HL-60 (cell line): Measurements from ENCODE around the gene COQ8B.

ENCODE experiments used
- DNase-seq, 2 experiments: peaks; one replicate each; pipeline ENCODE4 v3.0.0-alpha.2; 2010 to 2020; ENCODE audit warnings: low read depth in 1 of 2, low spot score in 1 of 2
- H3K27ac ChIP-seq: fragments of 250-450 bp; sonication (Bioruptor Pico); replicated peaks from 2 replicates; pipeline ENCODE4 v1.5.1; 2020; ENCODE audit warnings: mild to moderate bottlenecking, moderate library complexity
- H3K27me3 ChIP-seq: fragments of 250-450 bp; sonication (Bioruptor Pico); 2 replicates; pipeline ENCODE4 v1.5.1; 2021; ENCODE audit warnings: mild to moderate bottlenecking, moderate library complexity; ENCODE audit not compliant: insufficient read depth, poor library complexity, severe bottlenecking
- H3K4me3 ChIP-seq: replicated peaks from 2 replicates; pipeline ENCODE4 v1.5.1; 2011; ENCODE audit warnings: mild to moderate bottlenecking, control low read depth, low read length; ENCODE audit not compliant: insufficient read depth
- GABPA ChIP-seq: IDR thresholded peaks from 2 replicates; pipeline ENCODE4 v1.6.1; 2012; ENCODE audit warnings: low read depth
- POLR2AphosphoS5 ChIP-seq: IDR thresholded peaks from 2 replicates; pipeline ENCODE4 v1.6.1; 2012; ENCODE audit warnings: low read depth
- SPI1 ChIP-seq: IDR thresholded peaks from 2 replicates; pipeline ENCODE4 v1.6.1; 2012; ENCODE audit warnings: low read depth, mild to moderate bottlenecking, borderline replicate concordance
- TF ChIP-seq, protein P1 (sequence below): IDR thresholded peaks from 2 replicates; pipeline ENCODE4 v1.6.1; 2012; ENCODE audit warnings: low read depth; ENCODE audit not compliant: insufficient replicate concordance
- TF ChIP-seq, protein P2 (sequence below): IDR thresholded peaks from one replicate; pipeline ENCODE4 v1.5.1; 2011; ENCODE audit warnings: low read length, control low read depth, inconsistent platforms; ENCODE audit not compliant: insufficient read depth

Gene COQ8B

DNA sequence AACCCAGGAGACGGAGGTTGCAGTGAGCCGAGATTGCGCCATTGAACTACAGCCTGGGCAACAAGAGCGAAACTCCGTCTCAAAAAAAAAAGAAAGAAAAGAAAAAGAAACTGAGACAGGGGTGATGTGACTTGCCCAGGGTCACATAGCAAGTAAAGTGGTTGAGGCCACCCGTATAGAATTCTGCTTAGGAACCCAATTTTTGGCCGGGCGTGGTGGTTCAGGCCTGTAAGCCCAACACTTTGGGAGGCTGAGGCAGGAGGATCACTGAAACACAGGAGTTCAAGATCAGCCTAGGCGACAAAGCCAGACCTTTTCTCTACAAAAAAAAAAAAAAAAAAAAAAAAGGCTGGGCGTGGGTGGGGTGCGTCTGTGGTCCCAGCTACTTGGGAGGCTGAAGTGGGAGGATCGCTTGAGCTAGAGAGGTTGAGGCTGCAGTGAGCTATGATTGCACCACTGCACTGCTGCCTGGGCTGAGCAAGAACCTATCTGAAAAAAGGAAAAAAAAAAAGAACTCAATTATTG, 35.6 kb upstream of the COQ8B start:
- TF ChIP-seq GABPA (no peak), SPI1 (no peak), POLR2AphosphoS5 (no peak)
- TF ChIP-seq, protein P1, sequence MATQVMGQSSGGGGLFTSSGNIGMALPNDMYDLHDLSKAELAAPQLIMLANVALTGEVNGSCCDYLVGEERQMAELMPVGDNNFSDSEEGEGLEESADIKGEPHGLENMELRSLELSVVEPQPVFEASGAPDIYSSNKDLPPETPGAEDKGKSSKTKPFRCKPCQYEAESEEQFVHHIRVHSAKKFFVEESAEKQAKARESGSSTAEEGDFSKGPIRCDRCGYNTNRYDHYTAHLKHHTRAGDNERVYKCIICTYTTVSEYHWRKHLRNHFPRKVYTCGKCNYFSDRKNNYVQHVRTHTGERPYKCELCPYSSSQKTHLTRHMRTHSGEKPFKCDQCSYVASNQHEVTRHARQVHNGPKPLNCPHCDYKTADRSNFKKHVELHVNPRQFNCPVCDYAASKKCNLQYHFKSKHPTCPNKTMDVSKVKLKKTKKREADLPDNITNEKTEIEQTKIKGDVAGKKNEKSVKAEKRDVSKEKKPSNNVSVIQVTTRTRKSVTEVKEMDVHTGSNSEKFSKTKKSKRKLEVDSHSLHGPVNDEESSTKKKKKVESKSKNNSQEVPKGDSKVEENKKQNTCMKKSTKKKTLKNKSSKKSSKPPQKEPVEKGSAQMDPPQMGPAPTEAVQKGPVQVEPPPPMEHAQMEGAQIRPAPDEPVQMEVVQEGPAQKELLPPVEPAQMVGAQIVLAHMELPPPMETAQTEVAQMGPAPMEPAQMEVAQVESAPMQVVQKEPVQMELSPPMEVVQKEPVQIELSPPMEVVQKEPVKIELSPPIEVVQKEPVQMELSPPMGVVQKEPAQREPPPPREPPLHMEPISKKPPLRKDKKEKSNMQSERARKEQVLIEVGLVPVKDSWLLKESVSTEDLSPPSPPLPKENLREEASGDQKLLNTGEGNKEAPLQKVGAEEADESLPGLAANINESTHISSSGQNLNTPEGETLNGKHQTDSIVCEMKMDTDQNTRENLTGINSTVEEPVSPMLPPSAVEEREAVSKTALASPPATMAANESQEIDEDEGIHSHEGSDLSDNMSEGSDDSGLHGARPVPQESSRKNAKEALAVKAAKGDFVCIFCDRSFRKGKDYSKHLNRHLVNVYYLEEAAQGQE, result no peak
- TF ChIP-seq, protein P2, sequence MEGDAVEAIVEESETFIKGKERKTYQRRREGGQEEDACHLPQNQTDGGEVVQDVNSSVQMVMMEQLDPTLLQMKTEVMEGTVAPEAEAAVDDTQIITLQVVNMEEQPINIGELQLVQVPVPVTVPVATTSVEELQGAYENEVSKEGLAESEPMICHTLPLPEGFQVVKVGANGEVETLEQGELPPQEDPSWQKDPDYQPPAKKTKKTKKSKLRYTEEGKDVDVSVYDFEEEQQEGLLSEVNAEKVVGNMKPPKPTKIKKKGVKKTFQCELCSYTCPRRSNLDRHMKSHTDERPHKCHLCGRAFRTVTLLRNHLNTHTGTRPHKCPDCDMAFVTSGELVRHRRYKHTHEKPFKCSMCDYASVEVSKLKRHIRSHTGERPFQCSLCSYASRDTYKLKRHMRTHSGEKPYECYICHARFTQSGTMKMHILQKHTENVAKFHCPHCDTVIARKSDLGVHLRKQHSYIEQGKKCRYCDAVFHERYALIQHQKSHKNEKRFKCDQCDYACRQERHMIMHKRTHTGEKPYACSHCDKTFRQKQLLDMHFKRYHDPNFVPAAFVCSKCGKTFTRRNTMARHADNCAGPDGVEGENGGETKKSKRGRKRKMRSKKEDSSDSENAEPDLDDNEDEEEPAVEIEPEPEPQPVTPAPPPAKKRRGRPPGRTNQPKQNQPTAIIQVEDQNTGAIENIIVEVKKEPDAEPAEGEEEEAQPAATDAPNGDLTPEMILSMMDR, result no peak
- DNase-seq, result peak in 1 of 2 experiments; percentile 25
- H3K27me3 ChIP-seq, result no peaks in the 10 kb centered on the region
- H3K27ac ChIP-seq, result peak overlapping the region; percentile 99
- H3K4me3 ChIP-seq, result peak overlapping the region; percentile 64

DNA sequence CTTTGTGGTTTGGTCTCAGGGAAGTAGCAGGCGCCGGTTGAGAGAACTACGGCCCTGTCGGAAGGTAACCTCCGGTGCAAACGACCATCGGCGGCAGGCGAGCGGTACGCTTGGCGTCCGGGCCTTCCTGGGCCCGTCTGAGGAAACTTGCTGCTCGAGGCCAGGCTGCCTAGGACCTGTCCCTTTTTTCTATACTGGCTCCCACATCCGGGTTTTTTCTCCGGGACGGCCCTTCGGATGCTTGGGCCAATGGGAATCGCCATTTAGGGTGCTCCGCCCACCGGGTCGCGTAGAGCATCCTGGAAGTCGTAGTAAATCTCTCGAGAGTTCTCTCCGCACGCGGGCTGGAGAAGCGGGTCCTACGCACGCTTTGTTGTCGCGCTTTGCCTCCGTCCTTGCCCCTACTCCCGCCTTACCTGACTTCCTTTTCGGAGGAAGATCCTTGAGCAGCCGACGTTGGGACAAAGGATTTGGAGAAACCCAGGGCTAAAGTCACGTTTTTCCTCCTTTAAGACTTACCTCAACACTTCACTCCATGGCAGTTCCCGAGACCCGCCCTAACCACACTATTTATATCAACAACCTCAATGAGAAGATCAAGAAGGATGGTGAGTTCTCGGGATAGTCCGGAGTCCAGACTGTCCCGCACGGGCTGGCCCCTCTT, 34.3 kb upstream of the COQ8B start, which contains the start of gene SNRPA:
SNRPA (plus strand) TSS at position 330 of the 664 bp plus-strand sequence; CDS start at position 536, 206 bp downstream.
- TF ChIP-seq, protein P2, result no peak
- TF ChIP-seq, protein P1, result peak; percentile 8
- TF ChIP-seq POLR2AphosphoS5 (peak; percentile 93), SPI1 (no peak), GABPA (0 out of 2 replicates have a peak, but pooled peaks have one; percentile 6)
- Histone ChIP-seq H3K4me3 (peak within 1 kb of the TSS; percentile 64), H3K27me3 (no peaks in the 10 kb centered on the region), H3K27ac (peak within 1 kb of the TSS; percentile 99)
- peak; percentile 95 to 98 for DNase-seq

DNA sequence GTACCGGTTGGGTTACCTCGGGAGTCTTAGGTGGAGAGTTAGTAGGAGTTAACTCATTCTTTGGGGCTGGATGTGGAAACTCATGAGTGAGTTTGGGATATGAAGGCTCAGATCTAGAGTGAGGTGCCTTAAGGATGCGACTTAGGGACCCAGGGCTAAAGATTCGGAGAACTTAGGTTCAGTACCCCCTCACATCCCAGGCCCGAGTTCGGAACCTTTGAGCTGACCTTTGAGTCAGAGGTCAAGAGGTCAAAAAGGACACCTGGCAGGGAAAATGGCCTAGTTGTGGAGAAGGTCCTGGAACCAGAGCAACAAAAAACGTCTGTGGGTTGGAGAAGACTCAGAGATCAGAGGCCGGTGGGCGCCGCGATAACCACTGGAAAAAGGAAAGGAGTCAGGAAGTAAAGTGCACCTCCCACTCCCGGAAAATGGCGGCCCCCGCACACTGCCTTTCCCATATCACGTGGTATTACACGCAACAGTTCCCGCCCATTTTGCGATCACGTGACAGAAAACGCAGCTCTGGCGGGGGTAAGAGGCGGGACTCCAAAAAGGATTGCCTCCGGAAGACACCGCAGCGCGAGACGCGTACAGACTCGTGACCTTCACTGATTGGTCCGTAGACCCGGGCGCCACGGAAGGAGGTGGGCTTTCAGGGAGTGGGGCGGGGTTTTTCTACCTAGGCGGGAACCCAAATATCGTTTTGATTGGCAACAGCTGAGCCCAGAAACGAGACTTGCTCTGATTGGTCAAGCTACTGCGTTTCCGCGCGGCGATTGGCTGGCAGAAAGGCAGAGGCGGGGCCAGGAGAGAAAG, 33.6 kb upstream of the COQ8B start, which contains the start of gene ACTMAP:
ACTMAP (minus strand) TSS at position 420 of the 816 bp plus-strand sequence. CDS start 674 bp downstream, outside the sequence.
- Histone ChIP-seq H3K27ac (peak within 1 kb of the TSS; percentile 99), H3K4me3 (peak within 1 kb of the TSS; percentile 64), H3K27me3 (no peaks in the 10 kb centered on the region)
- TF ChIP-seq POLR2AphosphoS5 (no peak), SPI1 (peak; percentile 52; the same call in 1 of the 2 replicates), GABPA (peak; percentile 43; the same call in 1 of the 2 replicates)
- peak; percentile 100 for DNase-seq

DNA sequence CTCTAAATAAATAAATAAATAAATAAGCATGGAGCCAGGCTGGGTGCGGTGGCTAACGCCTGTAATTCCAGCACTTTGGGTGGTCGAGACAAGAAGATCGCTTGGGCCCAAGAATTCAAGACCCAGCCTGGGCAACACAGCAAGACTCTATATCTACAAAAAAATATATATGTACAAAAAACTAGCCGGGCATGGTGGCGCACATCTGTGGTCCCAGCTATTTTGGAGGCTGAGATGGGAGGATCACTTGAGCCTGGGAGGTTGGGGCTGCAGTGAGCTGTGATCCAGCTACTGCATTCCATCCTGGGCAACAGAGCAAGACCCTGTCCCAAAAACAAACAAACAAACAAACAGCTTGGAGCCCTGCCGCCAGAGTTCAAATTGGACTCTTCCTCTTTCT, 30.9 kb upstream of the COQ8B start:
- no peaks in the 10 kb centered on the region for H3K27me3 ChIP-seq
- no peak for TF ChIP-seq POLR2AphosphoS5
- TF ChIP-seq GABPA, result no peak
- TF ChIP-seq, protein P2, result no peak
- TF ChIP-seq, protein P1, result no peak
- TF ChIP-seq SPI1, result no peak; the same call in 1 of the 2 replicates
- no peak for DNase-seq
- no peak overlapping the region for H3K4me3 ChIP-seq
- peak overlapping the region; percentile 93 for H3K27ac ChIP-seq
